Heart right ventricle (tissue), 16 donors: ENCODE data around the gene DNAJC16. TPM values are rescaled to one million over a fixed set of nuclear protein-coding genes. Genes with fewer than 3 reads are reported as not detected.

Experiments
- ATAC-seq, 8 donors: fragments of 200-7000 bp; cut with Tn5 transposase; one replicate each; pipeline ENCODE4 v1.9.1; 2020; ENCODE audit warnings: mild to moderate bottlenecking in 8 of 8, moderate library complexity in 8 of 8, moderate number of reproducible peaks in 1 of 8
- DNase-seq, 2 donors: peaks; one replicate each; pipeline ENCODE4 v3.0.0-alpha.2; 2020
- H3K27ac ChIP-seq, 10 donors: fragments of 200-600 bp; sonication (generic) in 2 of 10; one replicate each; pipeline versions ENCODE4 v1.5.0 to v1.8.0; 2020 to 2022; ENCODE audit warnings: mild to moderate bottlenecking in 3 of 10
- H3K27me3 ChIP-seq, 7 donors: fragments of 200-600 bp; one replicate each; pipeline ENCODE4 v1.8.0; 2021 to 2022; ENCODE audit warnings: mild to moderate bottlenecking in 2 of 7
- H3K36me3 ChIP-seq, 9 donors: fragments of 200-600 bp; sonication (generic) in 1 of 9; one replicate each; pipeline versions ENCODE4 v1.5.0 to v1.8.0; 2020 to 2022; ENCODE audit warnings: mild to moderate bottlenecking in 2 of 9
- H3K4me1 ChIP-seq, 9 donors: fragments of 200-600 bp; sonication (generic) in 1 of 9; one replicate each; pipeline versions ENCODE4 v1.5.0 to v1.8.0; 2020 to 2022; ENCODE audit warnings: mild to moderate bottlenecking in 4 of 9
- H3K4me3 ChIP-seq, 10 donors: fragments of 200-600 bp; sonication (generic) in 2 of 10; one replicate each; pipeline versions ENCODE4 v1.5.0 to v1.8.0; 2020 to 2022; ENCODE audit warnings: mild to moderate bottlenecking in 7 of 10, moderate library complexity in 2 of 10
- H3K9me3 ChIP-seq, 11 donors: fragments of 200-600 bp in 10 of 11; sonication (generic) in 2 of 11; one replicate each; pipeline versions ENCODE4 v1.5.0 to v1.8.0; 2013 to 2022; ENCODE audit warnings: mild to moderate bottlenecking in 2 of 11, control low read depth in 1 of 11, moderate library complexity in 1 of 11
- CTCF ChIP-seq, 9 donors: fragments of 200-600 bp; sonication (generic) in 2 of 9; IDR thresholded peaks; one replicate each; pipeline versions ENCODE4 v1.5.0 to v1.8.0; 2021 to 2022; ENCODE audit warnings: antibody characterized with exemption in 9 of 9, mild to moderate bottlenecking in 5 of 9, moderate library complexity in 1 of 9
- WGBS, 2 donors: extraction: QIAGEN DNeasy Blood & Tissue Kit; methylation state at CpG; one replicate each; pipeline ENCODE4 v1.1.7; 2013; ENCODE audit warnings: inconsistent platforms in 1 of 2; 5-methylcytosine and 5-hydroxymethylcytosine counted together
- intact Hi-C, 10 donors: fragments of 100-400 bp; cut with DNase I; formaldehyde crosslinking; loops; one replicate each; pipeline versions ENCODE4 v1.11.1 to v1.14.2; 2022
- polyA plus RNA-seq, 2 donors: library from polyadenylated mRNA; stranded (reverse); fragments of 200-250 nt; gene quantifications; one replicate each; pipeline ENCODE4 v1.2.3, GENCODE V29; 2013
- total RNA-seq, 10 donors: library from RNA; stranded (reverse); fragmentation: NEBNext Ultra II Directional in 3 of 10; extraction: Animal tissue kit (Norgen Biotek cat#: 25700) in 3 of 10; gene quantifications; one replicate each; pipeline versions ENCODE4 v1.2.1 to v1.2.4, GENCODE V29; 2021 to 2023
- donor health status: Arrhythmogenic right ventricular cardiomyopathy.
- donor health status: ischemic (EF 13 %, LVEDD 7.1; RV severe dilation, severe dysfunction).
- donor health status: healthy with polysubstance abuse.
- donor health status: DM: no; HTN: yes; CAD: no.
- donor health status: DM: no; HTN: no; CAD: no.
- donor health status: ischemic (EF 25% LVEDD 6.9; RV normal size, moderate dysfunction).
- donor health status: ischemic (EF 25% LVEDD 5.7; RV mildly dilated, moderate dysfunction).
- donor health status: healthy.
- donor health status: DM: yes; HTN: yes; CAD: no.
- donor health status: Ischemic cardiomyopathy.
- donor health status: ischemic (EF 35%, LVEDD 5.7; RV mildly dilated, moderate dysfunction).
- donor health status: nonischemic (EF 11% LVEDD 7.7; RV severe dilation, severe dysfunction).
- donor health status: DM: yes; HTN: yes; CAD: no.
- donor health status: PGD.
- donor health status: ischemic (EF 29% LVEDD 5.4; RV normal size, mild dysfunction).
- donor health status: nonischemic (EF 23%, LVEDD 6.1; RV moderate dilation, normal function).

Gene DNAJC16
- total and polyA plus RNA-seq, 12 donors = 4.7 to 22.8 (median 18.3) TPM

DNA sequence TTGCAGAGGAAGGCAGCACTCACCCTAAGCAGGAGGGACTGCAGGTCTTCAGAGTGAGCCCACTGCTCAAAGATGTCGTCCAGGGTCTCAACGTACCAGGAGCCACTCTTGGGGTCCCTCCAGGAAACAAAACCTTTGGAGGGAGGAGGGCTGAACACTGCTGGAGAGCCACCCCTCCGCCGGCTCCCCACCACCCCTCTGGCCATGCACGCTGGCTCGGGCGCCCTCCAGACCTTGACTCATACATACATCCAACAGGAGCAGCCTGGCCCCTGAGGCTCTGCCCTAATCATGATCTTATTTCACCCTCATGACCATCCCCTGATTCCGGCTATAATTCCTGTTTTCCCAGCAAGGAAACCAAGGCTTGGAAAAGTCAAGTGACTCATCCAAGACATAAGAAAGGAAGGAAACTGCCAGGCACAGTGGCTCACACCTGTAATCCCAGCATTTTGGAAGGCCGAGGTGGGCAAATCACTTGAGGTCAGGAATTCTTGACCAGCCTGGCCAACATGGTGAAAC, 32.7 kb upstream of the DNAJC16 start:
- no peak for TF ChIP-seq CTCF (IDR thresholded peaks at IDR 0.05)
- 88 to 95% methylated on average over 9 of the region's 9 CpGs for WGBS, 2 donors
- Histone ChIP-seq H3K27ac (no peak overlapping the region), H3K36me3 (peaks cover 0 to 74% (median 8%) of the 10 kb centered on the region in 9 donors), H3K4me3 (no peak overlapping the region), H3K4me1 (peaks cover 0 to 24% (median 6%) of the 10 kb centered on the region in 9 donors), H3K9me3 (peaks cover 0 to 9% (median 0%) of the 10 kb centered on the region in 11 donors), H3K27me3 (no peaks in the 10 kb centered on the region)
- ATAC-seq (no peak), DNase-seq (no peak)
- intact Hi-C loops = loop anchor here in 1 of 10 donors (10.0 kb wide), 1 partner anchor 169 kb away; no protein-coding TSS in a partner anchor

DNA sequence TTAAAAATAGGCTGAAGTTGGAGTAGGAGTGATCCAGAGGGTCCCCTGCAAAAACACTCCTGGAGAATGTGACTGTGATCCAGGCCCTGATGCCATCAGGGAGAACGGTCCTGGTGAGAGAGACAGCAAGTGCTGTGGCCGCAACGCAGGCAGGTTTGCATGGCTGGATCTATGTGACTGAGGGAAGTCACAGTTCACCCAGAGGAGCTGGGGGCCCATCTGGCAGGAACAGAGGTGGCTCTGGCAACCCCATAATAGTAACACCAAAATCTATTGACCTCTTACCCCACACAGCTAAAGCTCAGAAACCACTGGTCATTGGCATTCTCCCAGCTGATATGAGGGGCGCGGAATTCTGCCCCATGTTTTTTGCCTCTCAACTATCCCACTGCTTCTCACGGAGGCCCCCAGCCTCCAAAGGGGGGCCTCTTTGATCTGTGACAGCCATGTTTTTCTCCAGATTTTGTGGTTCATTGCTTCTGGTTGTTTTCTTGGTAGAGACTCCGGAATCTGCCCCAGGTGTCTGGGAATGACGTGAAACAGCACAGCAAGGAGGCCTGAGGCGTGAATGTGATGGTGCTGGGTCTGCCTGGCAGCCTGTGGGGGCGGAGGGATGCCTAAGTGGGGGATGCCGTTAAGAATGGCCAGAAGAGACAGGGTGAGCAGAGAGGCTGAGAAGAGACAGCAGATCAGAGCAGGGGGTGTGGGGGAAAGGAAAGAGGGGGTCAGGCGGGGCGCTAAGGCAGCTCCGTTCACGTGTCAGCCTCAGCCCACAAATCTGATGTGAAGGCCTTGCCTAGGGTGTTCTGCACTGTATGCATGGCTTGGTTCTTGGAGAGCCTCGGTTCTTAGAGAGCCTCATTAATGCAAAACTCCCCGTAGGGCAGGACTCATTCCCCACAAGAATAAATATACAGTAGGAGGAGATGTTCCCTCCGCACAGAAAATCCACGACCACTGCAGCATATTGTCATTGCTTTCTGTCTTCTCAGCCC, 26.2 kb upstream of the DNAJC16 start:
- Histone ChIP-seq H3K4me1 (no peaks in the 10 kb centered on the region), H3K4me3 (no peak overlapping the region), H3K36me3 (peaks cover 0 to 80% (median 7%) of the 10 kb centered on the region in 9 donors), H3K27ac (no peak overlapping the region), H3K27me3 (no peaks in the 10 kb centered on the region), H3K9me3 (peaks cover 0 to 9% (median 0%) of the 10 kb centered on the region in 11 donors)
- ATAC-seq = peak in 1 of 8 donors; percentile 16
- 78 to 85% methylated on average over 19 of the region's 19 CpGs for WGBS, 2 donors
- intact Hi-C loops = loop anchor here in 4 of 10 donors (5.0 to 10.0 kb wide), 2 partner anchors 176 to 178 kb away; no protein-coding TSS in a partner anchor
- DNase-seq = no peak
- no peak for TF ChIP-seq CTCF (IDR thresholded peaks at IDR 0.05)

- 65% methylated on average over 17 of the region's 17 CpGs for WGBS, 2 donors
- peaks cover 0 to 9% (median 0%) of the 10 kb centered on the region in 11 donors for H3K9me3 ChIP-seq
- intact Hi-C loops = loop anchor here in 4 of 10 donors (5.0 to 10.0 kb wide), 2 partner anchors 177 to 179 kb away; no protein-coding TSS in a partner anchor
- ATAC-seq (peak in 4 of 8 donors; percentile 50 to 78 (median 64)), DNase-seq (peak; percentile 50 to 57)
- no peak overlapping the region for H3K4me3 ChIP-seq
- peaks cover 0 to 78% (median 7%) of the 10 kb centered on the region in 9 donors for H3K36me3 ChIP-seq
- H3K27ac ChIP-seq = no peak overlapping the region
- H3K27me3 ChIP-seq = no peaks in the 10 kb centered on the region
- TF ChIP-seq CTCF (IDR thresholded peaks at IDR 0.05) = peak; percentile 26 to 77 (median 64)
- peaks cover 0 to under 1% (median 0%) of the 10 kb centered on the region in 9 donors for H3K4me1 ChIP-seq
Measured at GRCh38 chr1:15501208-15502032, 25.2 kb upstream of the DNAJC16 start.
